Endothelial cell of umbilical vein (primary cell): ENCODE data around the gene MKRN1.
"Not testable (repeated sequence)": the region's sequence is repeated elsewhere in the genome, so short reads cannot be mapped to it uniquely, and the experiment has no call there.

ENCODE experiments used
- CTCF ChIP-seq, 2 donors: IDR thresholded peaks; 1 replicate in 1 of 2; 2 replicates in 1 of 2; pipeline ENCODE4 v1.5.1; 2011; ENCODE audit warnings: low read length in 2 of 2, mild to moderate bottlenecking in 2 of 2, moderate library complexity in 2 of 2, control low read depth in 1 of 2, inconsistent platforms in 1 of 2, low read depth in 1 of 2; ENCODE audit not compliant: insufficient read depth in 1 of 2; ENCODE audit errors: extremely low read depth in 1 of 2
- JUN ChIP-seq: IDR thresholded peaks from 2 replicates; pipeline ENCODE4 v1.6.1; 2011; ENCODE audit warnings: borderline replicate concordance, low read depth; ENCODE audit not compliant: insufficient read length, insufficient read depth

GRCh38 chr7:140453785-140454656 is 25.3 kb downstream of the MKRN1 start:
- TF ChIP-seq CTCF (IDR thresholded peaks at IDR 0.05; ENCODE audit: extremely low read depth in 1 of 2, insufficient read depth in 1 of 2, low read depth in 1 of 2, low read length in 2 of 2); JUN: not testable (repeated sequence)
